Karpas-422 (cell line): ENCODE measurements around the gene LRRD1. TPM values are rescaled to one million over a fixed set of nuclear protein-coding genes. Genes with fewer than 3 reads are reported as not detected.

ENCODE experiments used
- DNase-seq: peaks from one replicate; pipeline ENCODE4 v3.0.0-alpha.2; 2015
- H2AFZ ChIP-seq: fragments of 200-600 bp; sonication (generic); 2 replicates; pipeline ENCODE4 v1.6.1; 2014; ENCODE audit warnings: antibody characterized with exemption, low read length, mixed read lengths
- H3K27ac ChIP-seq: fragments of 200-600 bp; sonication (generic); 2 replicates; pipeline ENCODE4 v1.5.1; 2014; ENCODE audit warnings: mild to moderate bottlenecking, low read length, moderate library complexity
- H3K27me3 ChIP-seq: fragments of 200-600 bp; sonication (generic); 2 replicates; pipeline ENCODE4 v1.6.1; 2014; ENCODE audit warnings: low read length, mixed read lengths
- H3K36me3 ChIP-seq: fragments of 200-600 bp; sonication (generic); 2 replicates; pipeline ENCODE4 v1.6.1; 2014; ENCODE audit warnings: low read length, mixed read lengths; ENCODE audit not compliant: insufficient read depth
- H3K4me1 ChIP-seq: fragments of 200-600 bp; sonication (generic); 2 replicates; pipeline ENCODE4 v1.6.1; 2014; ENCODE audit warnings: mild to moderate bottlenecking, low read length, mixed read lengths
- H3K4me2 ChIP-seq: fragments of 200-600 bp; sonication (generic); 2 replicates; pipeline ENCODE4 v1.6.1; 2014; ENCODE audit warnings: low read length, low read depth, mild to moderate bottlenecking; ENCODE audit not compliant: poor library complexity, severe bottlenecking
- H3K4me3 ChIP-seq: fragments of 200-600 bp; sonication (generic); 2 replicates; pipeline ENCODE4 v1.5.1; 2014; ENCODE audit warnings: mild to moderate bottlenecking, antibody characterized with exemption, low read length, mixed read lengths
- H3K79me2 ChIP-seq: fragments of 200-600 bp; sonication (generic); 2 replicates; pipeline ENCODE4 v1.6.1; 2014; ENCODE audit warnings: mild to moderate bottlenecking, low read length, mixed read lengths
- H3K9ac ChIP-seq: fragments of 200-600 bp; sonication (generic); 2 replicates; pipeline ENCODE4 v1.6.0; 2014; ENCODE audit warnings: low read length
- H3K9me2 ChIP-seq: fragments of 200-600 bp; sonication (generic), shearing (Covaris generic); replicated peaks from 2 replicates; pipeline ENCODE4 v1.6.0; 2014; ENCODE audit warnings: mild to moderate bottlenecking, low read length, moderate library complexity; ENCODE audit not compliant: insufficient read depth
- H3K9me3 ChIP-seq: fragments of 300-700, 200-600 bp; sonication (generic); 2 replicates; pipeline ENCODE4 v1.6.1; 2014; ENCODE audit warnings: low read length, mixed read lengths
- H4K20me1 ChIP-seq: fragments of 200-600 bp; sonication (generic); 2 replicates; pipeline ENCODE4 v1.6.1; 2014; ENCODE audit warnings: mild to moderate bottlenecking, antibody characterized with exemption, low read length, low read depth; ENCODE audit not compliant: insufficient read depth
- total RNA-seq: library from RNA; depleted of rRNA; stranded (reverse); fragments of >200 nt; shearing (Covaris generic); gene quantifications from 2 replicates; pipeline ENCODE4 v1.2.3, GENCODE V29; 2014; ENCODE audit warnings: low replicate concordance; rRNA removed

LRRD1 gene
- not detected in 2 replicates for total RNA-seq

- H3K27ac ChIP-seq = no peak within 1 kb of the TSS
- H2AFZ ChIP-seq = no peak within 1 kb of the TSS
- H3K79me2 ChIP-seq = no peaks in the 10 kb centered on the region
- H3K9me2 ChIP-seq = no peaks in the 10 kb centered on the region
- DNase-seq = peak; percentile 47
- no peaks in the 10 kb centered on the region for H3K36me3 ChIP-seq
- no peaks in the 10 kb centered on the region for H3K27me3 ChIP-seq
- H3K4me2 ChIP-seq = no peak within 1 kb of the TSS
- peaks cover 11% of the 10 kb centered on the region for H3K4me1 ChIP-seq
- H4K20me1 ChIP-seq = no peaks in the 10 kb centered on the region
- H3K9me3 ChIP-seq = peaks cover 5% of the 10 kb centered on the region; the same call in 1 of the 2 replicates
- H3K9ac ChIP-seq = no peak within 1 kb of the TSS
- no peak within 1 kb of the TSS for H3K4me3 ChIP-seq
These were observed at the start of gene LRRD1 for GRCh38 chr7:92178928-92179924. LRRD1 (minus strand) TSS chr7:92179142; CDS start chr7:92165202, 13,940 bp downstream.

GRCh38 chr7:92228742-92229141 lies 49.8 kb upstream of the LRRD1 start:
- Histone ChIP-seq H3K9me2 (no peaks in the 10 kb centered on the region), H3K79me2 (peaks cover 4% of the 10 kb centered on the region), H3K36me3 (peaks cover 73% of the 10 kb centered on the region), H3K27me3 (no peaks in the 10 kb centered on the region), H3K4me2 (no peak overlapping the region), H3K9ac (no peak overlapping the region), H3K27ac (no peak overlapping the region), H4K20me1 (no peaks in the 10 kb centered on the region), H3K9me3 (peaks cover 3% of the 10 kb centered on the region; the same call in 1 of the 2 replicates), H3K4me1 (no peaks in the 10 kb centered on the region), H2AFZ (no peak overlapping the region), H3K4me3 (no peak overlapping the region)
- DNase-seq = no peak

GRCh38 chr7:92228100-92228499 lies 49.2 kb upstream of the LRRD1 start:
- Histone ChIP-seq H2AFZ (no peak overlapping the region), H3K9me2 (no peaks in the 10 kb centered on the region), H3K36me3 (peaks cover 73% of the 10 kb centered on the region), H4K20me1 (no peaks in the 10 kb centered on the region), H3K9me3 (peaks cover 3% of the 10 kb centered on the region; the same call in 1 of the 2 replicates), H3K27me3 (no peaks in the 10 kb centered on the region), H3K27ac (no peak overlapping the region), H3K4me3 (no peak overlapping the region), H3K9ac (no peak overlapping the region), H3K79me2 (0 out of 2 replicates have a peak, but pooled peaks cover 2% of the 10 kb centered on the region), H3K4me2 (no peak overlapping the region), H3K4me1 (no peaks in the 10 kb centered on the region)
- no peak for DNase-seq

- H3K9ac ChIP-seq = no peak overlapping the region
- peaks cover 3% of the 10 kb centered on the region; the same call in 1 of the 2 replicates for H3K9me3 ChIP-seq
- no peaks in the 10 kb centered on the region for H3K9me2 ChIP-seq
- H3K4me3 ChIP-seq = no peak overlapping the region
- no peaks in the 10 kb centered on the region for H4K20me1 ChIP-seq
- no peak overlapping the region for H3K4me2 ChIP-seq
- peaks cover 65% of the 10 kb centered on the region for H3K36me3 ChIP-seq
- no peak for DNase-seq
- no peak overlapping the region for H3K27ac ChIP-seq
- no peaks in the 10 kb centered on the region for H3K27me3 ChIP-seq
- H3K4me1 ChIP-seq = no peaks in the 10 kb centered on the region
- no peak overlapping the region for H2AFZ ChIP-seq
- H3K79me2 ChIP-seq = 0 out of 2 replicates have a peak, but pooled peaks cover 2% of the 10 kb centered on the region
These were observed 48.0 kb upstream of the LRRD1 start for GRCh38 chr7:92226981-92227380.

GRCh38 chr7:92221766-92222165 lies 42.8 kb upstream of the LRRD1 start:
- Histone ChIP-seq H3K36me3 (peaks cover 75% of the 10 kb centered on the region), H3K9me3 (no peaks in the 10 kb centered on the region)

GRCh38 chr7:92206672-92207071 lies 27.7 kb upstream of the LRRD1 start:
- Histone ChIP-seq H3K9ac (no peak overlapping the region), H3K79me2 (peaks cover 45% of the 10 kb centered on the region), H3K9me2 (no peaks in the 10 kb centered on the region), H3K4me3 (no peak overlapping the region), H3K9me3 (peaks cover 26% of the 10 kb centered on the region), H3K27me3 (no peaks in the 10 kb centered on the region), H2AFZ (no peak overlapping the region), H3K4me2 (no peak overlapping the region), H4K20me1 (no peaks in the 10 kb centered on the region), H3K4me1 (no peaks in the 10 kb centered on the region), H3K27ac (no peak overlapping the region), H3K36me3 (peaks cover 93% of the 10 kb centered on the region)
- no peak for DNase-seq

More at GRCh38 chr7:92221766-92222165, 42.8 kb upstream of the LRRD1 start:
- Histone ChIP-seq H3K4me2 (no peak overlapping the region), H3K4me3 (no peak overlapping the region), H3K9ac (no peak overlapping the region), H3K9me2 (no peaks in the 10 kb centered on the region), H3K79me2 (no peaks in the 10 kb centered on the region), H3K27ac (no peak overlapping the region), H3K27me3 (no peaks in the 10 kb centered on the region), H3K4me1 (no peaks in the 10 kb centered on the region), H4K20me1 (no peaks in the 10 kb centered on the region), H2AFZ (no peak overlapping the region)
- DNase-seq = no peak

GRCh38 chr7:92205987-92206386 lies 27.0 kb upstream of the LRRD1 start:
- H3K9me2 ChIP-seq = no peaks in the 10 kb centered on the region
- peaks cover 41% of the 10 kb centered on the region for H3K79me2 ChIP-seq
- H3K27me3 ChIP-seq = no peaks in the 10 kb centered on the region
- H3K27ac ChIP-seq = no peak overlapping the region
- H3K36me3 ChIP-seq = peaks cover 91% of the 10 kb centered on the region
- no peak for DNase-seq
- H3K4me1 ChIP-seq = no peaks in the 10 kb centered on the region
- no peaks in the 10 kb centered on the region for H4K20me1 ChIP-seq
- H2AFZ ChIP-seq = no peak overlapping the region
- peaks cover 26% of the 10 kb centered on the region for H3K9me3 ChIP-seq
- H3K4me3 ChIP-seq = no peak overlapping the region
- no peak overlapping the region for H3K4me2 ChIP-seq
- no peak overlapping the region for H3K9ac ChIP-seq

- no peaks in the 10 kb centered on the region; the same call in 1 of the 2 replicates for H3K9me3 ChIP-seq
- H3K36me3 ChIP-seq = peaks cover 71% of the 10 kb centered on the region
- H4K20me1 ChIP-seq = no peaks in the 10 kb centered on the region
- H3K4me3 ChIP-seq = no peak overlapping the region
- no peak for DNase-seq
- H3K27ac ChIP-seq = no peak overlapping the region
- H3K4me2 ChIP-seq = no peak overlapping the region
- H3K27me3 ChIP-seq = no peaks in the 10 kb centered on the region
- H3K79me2 ChIP-seq = peaks cover under 1% of the 10 kb centered on the region
- H2AFZ ChIP-seq = no peak overlapping the region
- H3K9me2 ChIP-seq = no peaks in the 10 kb centered on the region
- H3K9ac ChIP-seq = no peak overlapping the region
- H3K4me1 ChIP-seq = no peaks in the 10 kb centered on the region
These were observed 21.8 kb upstream of the LRRD1 start for GRCh38 chr7:92200791-92201190.
